ENCODE data around the gene DIPK2B.

Gene DIPK2B

DNA sequence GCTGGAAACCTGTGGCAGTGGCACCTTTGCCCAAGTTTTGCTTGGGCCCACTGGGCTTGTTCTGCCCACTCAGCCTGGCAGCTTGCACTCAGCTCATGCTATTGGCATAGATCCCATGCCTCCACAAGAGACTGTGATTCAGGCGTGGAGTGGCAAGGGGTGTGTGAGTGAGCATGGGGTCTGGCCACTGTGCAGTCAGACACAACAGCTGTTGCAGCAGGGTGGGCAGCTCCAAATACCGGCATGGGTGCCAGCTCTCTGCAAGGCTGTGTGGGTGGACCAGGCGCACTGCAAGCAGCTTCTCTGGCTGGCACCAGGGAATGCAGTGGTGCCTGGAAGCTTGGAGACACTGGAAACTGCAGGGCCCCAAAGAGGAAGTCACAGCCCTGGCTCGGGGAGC lies 27.4 kb upstream of the DIPK2B start:
- FAIRE-seq (no peak), DNase-seq (ENCODE audit: insufficient read length, low spot score) (no peak)
- TF ChIP-seq CTCF (IDR thresholded peaks at IDR 0.05; ENCODE audit: insufficient read depth, missing control alignments): no peak

- DNase-seq (ENCODE audit: insufficient read length, low spot score): no peak
- TF ChIP-seq CTCF (IDR thresholded peaks at IDR 0.05; ENCODE audit: insufficient read depth, missing control alignments): no peak
- FAIRE-seq: no peak
Measured at GRCh38 chrX:45208121-45208856, 7.6 kb upstream of the DIPK2B start.

GRCh38 chrX:45202171-45202570 lies 1.5 kb upstream of the DIPK2B start:
- no peak for TF ChIP-seq CTCF (IDR thresholded peaks at IDR 0.05; ENCODE audit: insufficient read depth, missing control alignments)
- FAIRE-seq (no peak), DNase-seq (ENCODE audit: insufficient read length, low spot score) (no peak)

DNA sequence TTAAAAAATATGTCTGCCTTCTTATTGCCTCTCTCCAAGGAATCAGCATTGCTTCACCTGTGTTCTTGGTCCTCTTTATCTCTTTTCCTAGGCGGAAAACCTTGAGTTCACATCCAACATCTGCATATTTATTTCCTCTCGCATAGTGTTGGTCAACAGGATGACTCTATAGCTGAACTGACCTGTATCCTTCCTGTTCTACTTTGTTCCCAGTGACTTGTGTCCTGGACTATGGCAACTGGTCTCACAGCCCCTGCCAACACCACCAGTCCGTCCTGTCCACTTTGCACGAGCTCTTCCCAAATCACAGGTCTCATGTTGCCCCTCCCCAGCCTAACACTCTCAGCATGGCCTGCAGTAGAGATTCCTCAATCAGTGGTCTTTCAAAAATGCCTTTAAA lies 2.0 kb downstream of the DIPK2B start:
- FAIRE-seq: no peak
- no peak for DNase-seq (ENCODE audit: insufficient read length, low spot score)
- TF ChIP-seq CTCF (IDR thresholded peaks at IDR 0.05; ENCODE audit: insufficient read depth, missing control alignments): no peak

DNA sequence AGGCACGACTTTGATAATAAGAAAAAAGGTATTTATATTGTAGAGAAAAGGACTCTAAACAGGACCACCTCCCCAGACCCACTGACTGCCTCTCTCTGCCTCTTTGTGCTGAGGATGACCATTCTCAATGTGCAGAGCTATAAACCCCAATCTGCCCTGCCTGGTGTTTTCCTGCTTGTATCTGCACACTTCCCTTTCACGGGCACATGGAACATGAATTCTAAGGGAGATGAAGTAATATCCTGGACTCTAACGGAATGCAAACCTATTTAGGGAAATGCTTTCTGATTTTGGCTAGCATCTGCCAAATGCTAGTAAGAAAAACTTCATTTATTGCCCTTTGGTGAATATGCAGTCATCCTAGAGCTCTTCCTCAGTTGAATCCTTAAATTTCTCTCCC lies 2.4 kb downstream of the DIPK2B start:
- DNase-seq (ENCODE audit: insufficient read length, low spot score): no peak
- FAIRE-seq: no peak
- TF ChIP-seq CTCF (IDR thresholded peaks at IDR 0.05; ENCODE audit: insufficient read depth, missing control alignments): no peak

GRCh38 chrX:45196701-45197100 lies 4.0 kb downstream of the DIPK2B start:
- DNase-seq (ENCODE audit: insufficient read length, low spot score): no peak
- no peak for FAIRE-seq
- no peak for TF ChIP-seq CTCF (IDR thresholded peaks at IDR 0.05; ENCODE audit: insufficient read depth, missing control alignments)

- no peak for DNase-seq (ENCODE audit: insufficient read length, low spot score)
- no peak for TF ChIP-seq CTCF (IDR thresholded peaks at IDR 0.05; ENCODE audit: insufficient read depth, missing control alignments)
- FAIRE-seq: no peak
Measured at GRCh38 chrX:45191820-45192409, 8.8 kb downstream of the DIPK2B start.

All from D721Med (cell line).